H1 (cell line): ENCODE results near the gene NFAM1. TPM values are rescaled to one million over a fixed set of nuclear protein-coding genes. Genes with fewer than 3 reads are reported as not detected.

ENCODE experiments used
- CHD2 ChIP-seq: IDR thresholded peaks from 2 replicates; pipeline ENCODE4 v1.6.1; 2012; ENCODE audit warnings: low read length, improper control_type of control experiment
- E2F6 ChIP-seq: IDR thresholded peaks from 2 replicates; pipeline ENCODE4 v1.6.1; 2012; ENCODE audit warnings: inconsistent platforms
- NANOG ChIP-seq: IDR thresholded peaks from 2 replicates; pipeline ENCODE4 v1.6.1; 2011; ENCODE audit warnings: low read length, low read depth, mild to moderate bottlenecking, inconsistent platforms; ENCODE audit not compliant: insufficient read depth, poor library complexity, severe bottlenecking
- SIN3A ChIP-seq, 2 experiments: IDR thresholded peaks in 1 of 2; conservative IDR thresholded peaks in 1 of 2; 2 replicates each; pipeline ENCODE4 v1.6.1; 2011 to 2012; ENCODE audit warnings: low read length in 2 of 2, improper control_type of control experiment in 1 of 2, low read depth in 1 of 2, mild to moderate bottlenecking in 1 of 2
- SIRT6 ChIP-seq: IDR thresholded peaks from one replicate; pipeline ENCODE4 v1.7.1; 2012; ENCODE audit warnings: low read length, inconsistent platforms
- TAF7 ChIP-seq: optimal IDR thresholded peaks from 2 replicates; pipeline ENCODE3; 2011; ENCODE audit warnings: low read depth, mild to moderate bottlenecking, inconsistent platforms, low read length, moderate library complexity, borderline replicate concordance
- polyA plus RNA-seq, 7 experiments: library from polyadenylated mRNA; depleted of rRNA in 3 of 7; stranded (reverse) in 5 of 7; unstranded in 2 of 7; fragments of >200 nt in 5 of 7; fragments of 200-250 nt in 2 of 7; gene quantifications; 1 replicate in 5 of 7; 2 replicates in 1 of 7; 4 replicates in 1 of 7; pipeline versions ENCODE4 v1.2.1 to v1.2.3, GENCODE V29; 2011 to 2013; ENCODE audit warnings: missing spikeins in 2 of 7, mixed read lengths in 2 of 7
- total RNA-seq: library from RNA; stranded (reverse); fragmentation: NEBNext Ultra II Directional; extraction: Animal tissue kit (Norgen Biotek cat#: 25700); gene quantifications from 2 replicates; pipeline ENCODE4 v1.2.1, GENCODE V29; 2021

NFAM1 gene
- total and polyA plus RNA-seq, 2 of the 8 experiments (the other 6 are each of a cell fraction or from before 2014, with no cell fraction given): 0.62 to 0.73 TPM

GRCh38 chr22:42335839-42336378, 96.3 kb downstream of the NFAM1 start (continued):
- TF ChIP-seq SIN3A (conservative IDR thresholded peaks at IDR 0.05 in 1 of 2, IDR thresholded peaks at IDR 0.05 in 1 of 2; ENCODE audit: low read depth in 1 of 2, low read length in 2 of 2) (no peak), CHD2 (no peak), TAF7 (no peak), SIRT6 (no peak), NANOG (no peak), E2F6 (no peak)
